Brain microvascular endothelial cell (primary cell): ENCODE measurements around the gene ZBTB16.

Source experiments
- DNase-seq: peaks from one replicate; pipeline ENCODE4 v3.0.0-alpha.2; 2020
- H3K27ac ChIP-seq: fragments of 250-450 bp; sonication (Bioruptor Pico); 2 replicates; pipeline ENCODE4 v1.5.1; 2020; ENCODE audit warnings: mild to moderate bottlenecking, moderate library complexity
- H3K27me3 ChIP-seq: fragments of 250-450 bp; sonication (Bioruptor Pico); replicated peaks from 2 replicates; pipeline ENCODE4 v1.5.1; 2020; ENCODE audit warnings: mild to moderate bottlenecking
- H3K36me3 ChIP-seq: fragments of 250-450 bp; sonication (Bioruptor Pico); replicated peaks from 2 replicates; pipeline ENCODE4 v1.5.1; 2020; ENCODE audit warnings: mild to moderate bottlenecking
- H3K4me3 ChIP-seq: 2 replicates; pipeline ENCODE4 v1.5.1; 2011; ENCODE audit warnings: low read depth, mild to moderate bottlenecking, control low read depth, low read length, moderate library complexity
- CTCF ChIP-seq: IDR thresholded peaks from 2 replicates; pipeline ENCODE4 v1.5.1; 2011; ENCODE audit warnings: low read depth, mild to moderate bottlenecking, moderate library complexity, low read length, control low read depth, inconsistent platforms; ENCODE audit errors: missing control alignments
- in situ Hi-C: cut with HindIII; loops from 2 replicates; pipeline ENCODE4 v1.10.0; 2017; ENCODE audit warnings: low sequenced_read_pairs, low pct_ligation_motif_present

Gene ZBTB16

GRCh38 chr11:114058026-114058706, 1.3 kb upstream of the ZBTB16 start:
- Histone ChIP-seq H3K27ac (no peak overlapping the region), H3K36me3 (no peaks in the 10 kb centered on the region), H3K27me3 (peaks cover 63% of the 10 kb centered on the region), H3K4me3 (no peak overlapping the region)
- in situ Hi-C loops: no loop called here
- no peak for DNase-seq
- no peak for TF ChIP-seq CTCF

- Histone ChIP-seq H3K27me3 (peaks cover 63% of the 10 kb centered on the region), H3K27ac (no peak overlapping the region), H3K4me3 (peak overlapping the region; percentile 26), H3K36me3 (no peaks in the 10 kb centered on the region)
- in situ Hi-C loops: no loop called here
- DNase-seq: no peak
- no peak for TF ChIP-seq CTCF
Observed at GRCh38 chr11:114058871-114059277, 637 bp upstream of the ZBTB16 start.

- Histone ChIP-seq H3K27me3 (peaks cover 63% of the 10 kb centered on the region), H3K4me3 (peak overlapping the region; percentile 64), H3K36me3 (no peaks in the 10 kb centered on the region), H3K27ac (no peak overlapping the region)
- in situ Hi-C loops: no loop called here
- no peak for DNase-seq
- TF ChIP-seq CTCF: peak; percentile 23
Observed at GRCh38 chr11:114059984-114060391, 477 bp downstream of the ZBTB16 start.

- peaks cover 61% of the 10 kb centered on the region for H3K27me3 ChIP-seq
- no peaks in the 10 kb centered on the region for H3K36me3 ChIP-seq
- in situ Hi-C loops: no loop called here
- H3K27ac ChIP-seq: no peak overlapping the region
- no peak for TF ChIP-seq CTCF
- DNase-seq: no peak
- peak overlapping the region; percentile 64 for H3K4me3 ChIP-seq
Observed at GRCh38 chr11:114060392-114061047, 1.0 kb downstream of the ZBTB16 start.

- Histone ChIP-seq H3K27ac (no peak overlapping the region), H3K36me3 (no peaks in the 10 kb centered on the region), H3K4me3 (peak overlapping the region; percentile 64), H3K27me3 (peaks cover 61% of the 10 kb centered on the region)
- no peak for DNase-seq
- no peak for TF ChIP-seq CTCF
- in situ Hi-C loops: no loop called here
Observed at GRCh38 chr11:114061048-114061680, 1.7 kb downstream of the ZBTB16 start.
